CD4-positive, alpha-beta memory T cell (primary cell): ENCODE results near the gene ELP4. TPM values are rescaled to one million over a fixed set of nuclear protein-coding genes. Genes with fewer than 3 reads are reported as not detected.

Experiments used
- CTCF ChIA-PET: fragments of 350-600 bp; sonication (Branson Sonifier 250); formaldehyde crosslinking; loops from one replicate; lab custom pipeline; 2021; ENCODE audit warnings: inconsistent platforms; ENCODE audit not compliant: partially characterized antibody; lab: Charles Lee
- POLR2A ChIA-PET: fragments of 350-600 bp; sonication (Branson Sonifier 250); formaldehyde crosslinking; loops from one replicate; lab custom pipeline; 2021; ENCODE audit not compliant: partially characterized antibody; lab: Charles Lee
- DNase-seq, 5 donors: peaks; one replicate each; pipeline versions ENCODE4 v3.0.0 to v3.0.0-alpha.2; 2020 to 2022; ENCODE audit warnings: mixed read lengths in 1 of 5
- H3K27ac ChIP-seq: one replicate; pipeline ENCODE4 v1.7.0; 2013; ENCODE audit warnings: low read depth, low read length
- H3K27me3 ChIP-seq: 2 replicates; pipeline ENCODE4 v1.7.0; 2013; ENCODE audit warnings: mild to moderate bottlenecking, low read length, moderate library complexity; ENCODE audit not compliant: insufficient read depth
- H3K36me3 ChIP-seq: 2 replicates; pipeline ENCODE4 v1.7.0; 2013; ENCODE audit warnings: mild to moderate bottlenecking, low read length, moderate library complexity; ENCODE audit not compliant: insufficient read depth
- H3K4me1 ChIP-seq: 2 replicates; pipeline ENCODE4 v1.7.0; 2013; ENCODE audit warnings: mild to moderate bottlenecking, low read length, moderate library complexity; ENCODE audit not compliant: insufficient read depth
- H3K4me3 ChIP-seq, 2 donors: one replicate each; pipeline ENCODE4 v1.7.0; 2013; ENCODE audit warnings: low read length in 2 of 2, mild to moderate bottlenecking in 1 of 2
- H3K9me3 ChIP-seq, 2 donors: one replicate each; pipeline ENCODE4 v1.7.0; 2013; ENCODE audit warnings: low read length in 2 of 2, control low read depth in 1 of 2; ENCODE audit not compliant: control insufficient read depth in 1 of 2
- H3K27ac Mint-ChIP-seq, 7 donors: one replicate each; pipeline ENCODE4 v1.8.0; 2020 to 2021; ENCODE audit warnings: mixed read lengths in 7 of 7, mild to moderate bottlenecking in 6 of 7, inconsistent platforms in 3 of 7, moderate library complexity in 3 of 7
- H3K27me3 Mint-ChIP-seq, 2 donors: one replicate each; pipeline ENCODE4 v1.8.0; 2020 to 2021; ENCODE audit warnings: mixed read lengths in 2 of 2
- H3K36me3 Mint-ChIP-seq, 2 donors: one replicate each; pipeline ENCODE4 v1.8.0; 2020 to 2021; ENCODE audit warnings: mixed read lengths in 2 of 2, inconsistent platforms in 1 of 2, mild to moderate bottlenecking in 1 of 2
- H3K4me1 Mint-ChIP-seq, 4 donors: one replicate each; pipeline ENCODE4 v1.8.0; 2020 to 2021; ENCODE audit warnings: mixed read lengths in 4 of 4, mild to moderate bottlenecking in 1 of 4
- H3K4me3 Mint-ChIP-seq, 8 donors: one replicate each; pipeline ENCODE4 v1.8.0; 2020 to 2021; ENCODE audit warnings: mixed read lengths in 8 of 8, mild to moderate bottlenecking in 7 of 8, moderate library complexity in 6 of 8, inconsistent platforms in 3 of 8
- H3K9me3 Mint-ChIP-seq, 8 donors: one replicate each; pipeline ENCODE4 v1.8.0; 2020 to 2021; ENCODE audit warnings: mixed read lengths in 8 of 8, mild to moderate bottlenecking in 5 of 8, inconsistent platforms in 3 of 8, moderate library complexity in 1 of 8
- intact Hi-C: fragments of 100-400 bp; cut with micrococcal nuclease; formaldehyde crosslinking; loops from one replicate; pipeline ENCODE4 v1.15.1; 2023
- polyA plus RNA-seq, 2 donors: library from polyadenylated mRNA; unstranded; fragments of 300-500 nt; fragmentation: Illumina TruSeq; gene quantifications; one replicate each; pipeline ENCODE4 v1.2.3, GENCODE V29; 2021
- total RNA-seq, 2 experiments: library from RNA; stranded (reverse); gene quantifications; one replicate each; pipeline ENCODE4 v1.2.3, GENCODE V29; 2021

Gene ELP4
- total and polyA plus RNA-seq, 4 experiments from 2014 or later: 18.1 to 29.0 (median 19.1) TPM

- ChIA-PET POLR2A (no interaction called here), CTCF (no interaction called here)
- no peak overlapping the region for H3K4me3 ChIP-seq
- Mint-ChIP-seq H3K4me3 (no peak overlapping the region), H3K27ac (no peak overlapping the region), H3K36me3 (peaks cover 24 to 42% of the 10 kb centered on the region in 2 donors), H3K9me3 (peaks cover 0 to 5% (median 1%) of the 10 kb centered on the region in 8 donors), H3K4me1 (peaks cover 0 to 2% (median under 1%) of the 10 kb centered on the region in 4 donors), H3K27me3 (no peaks in the 10 kb centered on the region)
- no peaks in the 10 kb centered on the region for H3K27me3 ChIP-seq
- DNase-seq: no peak
- H3K36me3 ChIP-seq: no peaks in the 10 kb centered on the region
- H3K27ac ChIP-seq: no peak overlapping the region
- no peaks in the 10 kb centered on the region for H3K9me3 ChIP-seq
- intact Hi-C loops: no loop called here
- H3K4me1 ChIP-seq: no peaks in the 10 kb centered on the region
Measured at GRCh38 chr11:31676280-31676982, 166.9 kb downstream of the ELP4 start.

GRCh38 chr11:31680770-31681169 lies 171.2 kb downstream of the ELP4 start:
- Mint-ChIP-seq H3K4me1 (peaks cover 0 to 2% (median under 1%) of the 10 kb centered on the region in 4 donors), H3K36me3 (peaks cover 18 to 37% of the 10 kb centered on the region in 2 donors)

GRCh38 chr11:31687256-31687655 lies 177.7 kb downstream of the ELP4 start:
- Mint-ChIP-seq H3K36me3 (peaks cover 4 to 9% of the 10 kb centered on the region in 2 donors), H3K9me3 (no peaks in the 10 kb centered on the region), H3K27me3 (no peaks in the 10 kb centered on the region), H3K27ac (no peak overlapping the region), H3K4me3 (no peak overlapping the region), H3K4me1 (peaks cover 0 to 1% (median under 1%) of the 10 kb centered on the region in 4 donors)
- ChIA-PET POLR2A (no interaction called here), CTCF (no interaction called here)
- Histone ChIP-seq H3K4me1 (no peaks in the 10 kb centered on the region), H3K27ac (no peak overlapping the region), H3K36me3 (no peaks in the 10 kb centered on the region), H3K4me3 (no peak overlapping the region), H3K27me3 (no peaks in the 10 kb centered on the region), H3K9me3 (no peaks in the 10 kb centered on the region)
- no peak for DNase-seq
- intact Hi-C loops: no loop called here

More at GRCh38 chr11:31680770-31681169, 171.2 kb downstream of the ELP4 start:
- intact Hi-C loops: no loop called here
- Histone ChIP-seq H3K36me3 (no peaks in the 10 kb centered on the region), H3K4me3 (no peak overlapping the region), H3K9me3 (no peaks in the 10 kb centered on the region), H3K4me1 (no peaks in the 10 kb centered on the region), H3K27ac (no peak overlapping the region), H3K27me3 (no peaks in the 10 kb centered on the region)
- no peak overlapping the region for H3K27ac Mint-ChIP-seq
- peaks cover 0 to 5% (median 1%) of the 10 kb centered on the region in 8 donors for H3K9me3 Mint-ChIP-seq
- H3K4me3 Mint-ChIP-seq: no peak overlapping the region
- H3K27me3 Mint-ChIP-seq: no peaks in the 10 kb centered on the region
- POLR2A ChIA-PET: no interaction called here
- CTCF ChIA-PET: no interaction called here
- DNase-seq: no peak

GRCh38 chr11:31687861-31688260 lies 178.3 kb downstream of the ELP4 start:
- CTCF ChIA-PET: no interaction called here
- no peaks in the 10 kb centered on the region for H3K27me3 ChIP-seq
- peaks cover 0 to 6% (median 0%) of the 10 kb centered on the region in 8 donors for H3K9me3 Mint-ChIP-seq
- peaks cover 0 to 1% (median under 1%) of the 10 kb centered on the region in 4 donors for H3K4me1 Mint-ChIP-seq
- no peak overlapping the region for H3K4me3 Mint-ChIP-seq
- no peaks in the 10 kb centered on the region for H3K36me3 ChIP-seq
- intact Hi-C loops: no loop called here
- H3K4me1 ChIP-seq: no peaks in the 10 kb centered on the region
- H3K4me3 ChIP-seq: no peak overlapping the region
- no peak overlapping the region for H3K27ac ChIP-seq
- H3K27ac Mint-ChIP-seq: no peak overlapping the region
- H3K9me3 ChIP-seq: no peaks in the 10 kb centered on the region
- peaks cover 4 to 11% of the 10 kb centered on the region in 2 donors for H3K36me3 Mint-ChIP-seq
- DNase-seq: no peak
- no peaks in the 10 kb centered on the region for H3K27me3 Mint-ChIP-seq
- POLR2A ChIA-PET: no interaction called here

GRCh38 chr11:31689559-31689958 lies 180.0 kb downstream of the ELP4 start:
- H3K9me3 ChIP-seq: no peaks in the 10 kb centered on the region
- H3K36me3 Mint-ChIP-seq: peaks cover 8 to 17% of the 10 kb centered on the region in 2 donors
- peaks cover 0 to 10% (median 2%) of the 10 kb centered on the region in 8 donors for H3K9me3 Mint-ChIP-seq
- CTCF ChIA-PET: no interaction called here
- peaks cover 0 to 1% (median under 1%) of the 10 kb centered on the region in 4 donors for H3K4me1 Mint-ChIP-seq
- intact Hi-C loops: no loop called here
- H3K4me3 Mint-ChIP-seq: no peak overlapping the region
- no peak overlapping the region for H3K27ac Mint-ChIP-seq
- DNase-seq: no peak
- no peak overlapping the region for H3K27ac ChIP-seq
- H3K36me3 ChIP-seq: no peaks in the 10 kb centered on the region
- H3K4me3 ChIP-seq: no peak overlapping the region
- no peaks in the 10 kb centered on the region for H3K27me3 Mint-ChIP-seq
- no peaks in the 10 kb centered on the region for H3K4me1 ChIP-seq
- H3K27me3 ChIP-seq: no peaks in the 10 kb centered on the region
- POLR2A ChIA-PET: no interaction called here

- no peak for DNase-seq
- Mint-ChIP-seq H3K4me3 (no peak overlapping the region), H3K9me3 (peaks cover 0 to 10% (median 3%) of the 10 kb centered on the region in 8 donors), H3K27ac (no peak overlapping the region), H3K4me1 (peaks cover 0 to 1% (median under 1%) of the 10 kb centered on the region in 4 donors), H3K36me3 (peaks cover 8 to 17% of the 10 kb centered on the region in 2 donors), H3K27me3 (no peaks in the 10 kb centered on the region)
- Histone ChIP-seq H3K27me3 (no peaks in the 10 kb centered on the region), H3K36me3 (no peaks in the 10 kb centered on the region), H3K27ac (no peak overlapping the region), H3K4me1 (no peaks in the 10 kb centered on the region), H3K4me3 (no peak overlapping the region), H3K9me3 (no peaks in the 10 kb centered on the region)
- intact Hi-C loops: no loop called here
- ChIA-PET POLR2A (no interaction called here), CTCF (no interaction called here)
Measured at GRCh38 chr11:31690041-31690440, 180.5 kb downstream of the ELP4 start.

- Histone ChIP-seq H3K4me1 (no peaks in the 10 kb centered on the region), H3K27ac (no peak overlapping the region), H3K27me3 (no peaks in the 10 kb centered on the region), H3K4me3 (no peak overlapping the region), H3K36me3 (no peaks in the 10 kb centered on the region), H3K9me3 (no peaks in the 10 kb centered on the region)
- Mint-ChIP-seq H3K36me3 (peaks cover 8 to 17% of the 10 kb centered on the region in 2 donors), H3K27me3 (no peaks in the 10 kb centered on the region), H3K9me3 (peaks cover 0 to 10% (median 3%) of the 10 kb centered on the region in 8 donors), H3K27ac (no peak overlapping the region), H3K4me3 (no peak overlapping the region), H3K4me1 (peaks cover 0 to 1% (median under 1%) of the 10 kb centered on the region in 4 donors)
- POLR2A ChIA-PET: no interaction called here
- intact Hi-C loops: no loop called here
- no peak for DNase-seq
- CTCF ChIA-PET: no interaction called here
Measured at GRCh38 chr11:31690516-31690915, 180.9 kb downstream of the ELP4 start.
